ENCODE data around the gene PTPN22. TPM values are rescaled to one million over a fixed set of nuclear protein-coding genes. Genes with fewer than 3 reads are reported as not detected.
A peak's percentile ranks its signal among the peaks of the same experiment; 100 is the strongest.

PTPN22 gene
- polyA plus RNA-seq (ENCODE audit: insufficient read length in 4 of 4) = under 1 TPM; 0.27 to 0.51 (median 0.44) TPM

DNA sequence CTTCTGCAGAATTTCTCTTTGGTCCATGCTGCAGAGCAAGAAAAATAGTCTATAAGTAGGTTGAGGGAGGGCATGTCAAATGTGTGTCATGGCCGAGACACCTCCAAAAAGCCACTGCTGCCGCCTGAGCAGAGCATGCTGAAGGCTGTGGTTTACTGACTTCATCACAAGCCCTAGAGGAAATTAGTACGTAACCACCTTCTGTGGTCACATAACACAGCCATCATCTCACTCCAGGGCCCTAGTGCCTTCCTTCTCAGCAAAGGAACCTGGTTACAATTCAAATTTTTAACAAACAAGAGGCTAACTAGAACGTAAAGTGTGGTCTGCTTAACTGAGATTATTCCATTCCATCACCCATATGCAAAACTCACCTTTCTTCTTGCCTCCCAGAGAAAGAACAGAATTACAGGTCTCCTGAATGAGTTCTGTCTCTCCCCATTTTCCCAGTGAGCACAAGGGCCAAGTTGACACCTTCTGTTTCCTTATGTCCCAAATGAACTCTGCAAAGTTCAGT lies at the start of gene PTPN22:
TSS of gene PTPN22 (minus strand) at position 116 of the 517 bp plus-strand sequence.
- no peak for DNase-seq (ENCODE audit: low read depth in 4 of 4, low spot score in 3 of 4)

DNA sequence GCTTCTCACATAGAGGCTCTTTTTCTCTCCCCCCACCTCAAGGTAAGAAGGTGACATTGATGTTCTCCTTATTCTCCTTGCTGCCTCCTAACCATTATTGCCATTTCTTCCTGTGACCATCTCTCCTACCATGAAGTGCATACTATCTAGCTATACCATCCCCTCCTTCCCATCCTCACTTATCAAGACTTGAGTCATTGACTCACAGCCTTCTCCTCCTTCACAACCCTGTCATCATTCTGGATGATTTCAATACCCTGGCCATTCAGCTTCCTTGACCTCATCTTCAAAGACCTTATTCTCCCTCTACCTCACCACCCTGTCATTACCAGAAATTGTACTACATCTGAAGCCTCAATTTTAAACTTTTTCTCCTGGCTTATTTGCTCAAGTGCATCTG lies 46.7 kb upstream of the PTPN22 start:
- DNase-seq (ENCODE audit: low read depth in 4 of 4, low spot score in 3 of 4) = no peak

DNA sequence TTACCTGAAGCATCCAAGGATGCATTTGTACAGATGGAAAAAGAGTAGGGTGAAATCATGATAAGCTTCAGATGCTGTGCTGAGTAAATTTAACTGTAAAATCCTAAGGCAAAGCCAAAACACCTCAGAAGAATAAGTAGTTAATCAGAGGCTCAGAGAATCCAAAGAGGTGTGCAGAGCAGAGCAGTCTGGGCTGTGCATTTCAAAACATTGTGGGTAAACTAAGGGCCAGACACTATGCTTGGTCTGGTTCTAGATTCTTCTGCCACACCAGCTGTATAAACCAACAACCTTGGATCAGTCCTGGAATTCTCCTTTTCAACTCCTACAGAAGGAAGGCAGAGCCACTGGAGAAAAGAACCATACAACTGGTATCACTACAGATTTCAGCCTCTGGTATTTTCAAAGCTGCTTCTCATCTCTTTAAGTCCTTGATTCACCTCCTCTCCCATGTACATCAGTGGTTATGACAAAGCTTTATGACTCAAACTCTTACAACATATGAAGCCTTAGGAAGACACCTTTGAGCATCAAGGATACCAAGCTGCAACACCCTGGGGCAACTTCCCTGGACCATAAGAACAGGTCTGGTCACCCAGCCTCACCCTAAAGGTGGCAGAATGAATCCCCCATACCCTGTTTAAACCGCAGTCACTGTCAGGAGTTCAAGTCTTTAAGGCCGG lies 46.0 kb upstream of the PTPN22 start:
- no peak for DNase-seq (ENCODE audit: low read depth in 4 of 4, low spot score in 3 of 4)

DNA sequence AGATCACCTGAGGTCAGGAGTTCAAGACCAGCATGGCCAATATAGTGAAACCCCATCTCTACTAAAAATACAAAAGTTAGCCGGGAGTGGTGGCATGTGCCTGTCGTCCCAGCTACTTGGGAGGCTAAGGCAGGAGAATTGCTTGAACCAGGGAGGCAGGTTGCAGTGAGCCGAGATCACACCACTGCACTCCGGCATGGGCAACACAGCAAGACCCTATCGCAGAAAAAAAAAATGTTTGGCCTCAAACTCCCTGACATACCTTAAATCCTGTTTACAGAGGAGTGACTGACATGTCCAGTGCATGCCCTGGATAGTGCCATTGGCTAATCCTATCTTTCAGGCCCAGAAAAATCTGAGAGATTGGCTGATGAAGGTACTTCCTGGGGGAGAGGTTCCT lies 45.5 kb upstream of the PTPN22 start:
- no peak for DNase-seq (ENCODE audit: low read depth in 4 of 4, low spot score in 3 of 4)

DNA sequence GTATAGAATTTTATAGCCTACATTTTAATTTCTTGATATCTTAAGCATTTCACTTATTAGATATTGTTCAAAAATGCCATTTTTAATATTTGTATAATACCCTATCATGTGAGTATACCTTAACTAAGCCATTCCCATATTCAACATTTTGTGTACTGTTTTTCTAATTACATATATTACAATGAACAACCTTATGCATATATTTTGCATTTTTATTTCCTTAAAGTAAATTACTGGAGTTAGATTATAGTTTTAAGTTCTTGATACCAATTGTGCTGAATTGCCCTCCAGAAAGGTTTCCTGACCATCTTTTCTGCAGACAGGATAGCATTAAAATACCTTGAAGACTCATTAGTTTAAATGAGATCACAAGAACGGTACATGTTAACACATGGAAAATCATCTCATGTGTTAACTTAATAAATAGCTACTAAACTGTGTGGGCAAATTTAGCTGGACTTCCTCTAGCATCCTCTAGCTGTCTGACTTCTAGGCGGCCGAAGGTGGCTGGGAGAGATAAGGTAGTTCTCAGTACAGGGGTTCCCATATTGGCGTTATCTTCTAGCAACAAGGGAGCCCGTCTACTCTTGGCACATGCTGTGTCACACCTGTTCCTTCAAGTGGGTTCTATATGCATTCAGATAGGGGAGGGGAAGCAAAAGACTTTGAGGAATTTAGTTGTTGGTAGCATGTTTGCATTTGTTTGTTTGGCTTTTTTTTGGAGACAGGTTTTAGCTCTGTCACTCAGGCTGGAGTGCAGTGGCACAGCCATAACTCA lies 42.6 kb upstream of the PTPN22 start:
- DNase-seq (ENCODE audit: low read depth in 4 of 4, low spot score in 3 of 4) = no peak

DNA sequence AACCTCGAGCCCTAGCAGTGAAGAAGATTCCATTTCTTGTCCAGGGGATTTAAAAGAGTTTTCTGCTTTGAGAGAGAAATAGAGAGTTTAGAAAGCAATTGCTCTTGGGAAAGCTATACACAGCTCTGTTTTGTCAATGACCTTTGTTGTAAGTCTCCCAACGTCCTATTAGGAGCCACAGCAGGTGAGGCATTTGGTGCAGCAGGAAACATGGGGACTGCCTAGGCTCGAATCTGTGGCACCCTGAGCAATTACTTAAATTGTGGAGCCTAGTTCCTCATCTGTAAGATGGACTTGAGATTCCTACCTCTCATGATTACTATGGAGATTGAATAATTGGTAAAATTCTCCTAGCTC lies 41.8 kb upstream of the PTPN22 start:
- no peak for DNase-seq (ENCODE audit: low read depth in 4 of 4, low spot score in 3 of 4)

DNA sequence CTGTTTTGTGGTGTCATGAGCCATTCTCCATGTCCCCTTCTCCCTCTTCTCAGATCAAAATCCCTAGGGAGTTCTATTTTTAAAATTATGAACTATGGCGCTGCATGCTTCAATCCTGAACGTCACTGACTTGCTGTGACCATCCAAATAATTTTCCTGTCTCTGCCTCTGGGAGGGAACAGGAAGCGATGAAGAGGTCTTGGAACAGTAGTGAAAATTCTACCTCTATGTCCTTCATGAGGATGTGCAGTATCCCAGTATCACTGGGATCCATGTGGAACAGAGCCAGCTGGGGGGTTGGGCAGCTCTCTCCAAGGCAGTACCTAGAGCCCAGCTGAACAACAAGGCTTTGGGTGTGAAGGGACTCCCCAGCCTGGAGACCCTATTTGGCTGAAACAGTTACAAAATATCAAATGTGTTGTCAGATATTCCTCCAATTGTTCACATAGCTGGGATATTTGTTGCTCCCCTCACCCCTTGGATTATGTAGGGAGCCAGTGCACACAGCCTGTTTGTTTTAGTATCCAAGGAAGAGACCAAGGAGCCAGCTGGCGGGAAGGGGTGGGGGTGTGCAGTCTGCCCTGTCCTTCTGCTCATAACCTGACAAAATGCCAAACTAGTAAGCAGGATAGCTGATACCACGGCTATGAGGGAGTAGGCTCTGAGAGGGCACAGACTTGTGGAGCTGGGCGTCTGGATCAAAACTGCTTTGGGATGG lies 41.2 kb upstream of the PTPN22 start:
- no peak for DNase-seq (ENCODE audit: low read depth in 4 of 4, low spot score in 3 of 4)

DNA sequence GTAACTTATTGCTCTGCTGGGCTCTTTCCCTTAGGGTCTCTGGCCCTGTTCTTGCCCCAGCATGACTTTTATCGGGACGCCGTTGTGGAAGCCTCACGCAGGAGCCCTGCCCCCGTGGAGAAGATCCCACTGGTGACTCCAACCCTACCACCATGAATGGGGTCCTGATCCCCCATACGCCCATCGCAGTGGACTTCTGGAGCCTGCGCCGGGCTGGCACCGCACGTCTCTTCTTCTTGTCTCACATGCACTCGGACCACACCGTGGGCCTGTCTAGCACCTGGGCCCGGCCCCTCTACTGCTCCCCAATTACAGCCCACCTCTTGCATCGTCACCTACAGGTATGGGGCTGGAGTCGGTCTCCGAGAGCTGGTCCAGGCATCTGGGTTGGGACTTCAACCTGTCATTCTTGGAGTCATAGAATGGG lies 33.9 kb upstream of the PTPN22 start:
- peak in 1 of 4 donors; percentile 25 for DNase-seq (ENCODE audit: low read depth in 4 of 4, low spot score in 3 of 4)

DNA sequence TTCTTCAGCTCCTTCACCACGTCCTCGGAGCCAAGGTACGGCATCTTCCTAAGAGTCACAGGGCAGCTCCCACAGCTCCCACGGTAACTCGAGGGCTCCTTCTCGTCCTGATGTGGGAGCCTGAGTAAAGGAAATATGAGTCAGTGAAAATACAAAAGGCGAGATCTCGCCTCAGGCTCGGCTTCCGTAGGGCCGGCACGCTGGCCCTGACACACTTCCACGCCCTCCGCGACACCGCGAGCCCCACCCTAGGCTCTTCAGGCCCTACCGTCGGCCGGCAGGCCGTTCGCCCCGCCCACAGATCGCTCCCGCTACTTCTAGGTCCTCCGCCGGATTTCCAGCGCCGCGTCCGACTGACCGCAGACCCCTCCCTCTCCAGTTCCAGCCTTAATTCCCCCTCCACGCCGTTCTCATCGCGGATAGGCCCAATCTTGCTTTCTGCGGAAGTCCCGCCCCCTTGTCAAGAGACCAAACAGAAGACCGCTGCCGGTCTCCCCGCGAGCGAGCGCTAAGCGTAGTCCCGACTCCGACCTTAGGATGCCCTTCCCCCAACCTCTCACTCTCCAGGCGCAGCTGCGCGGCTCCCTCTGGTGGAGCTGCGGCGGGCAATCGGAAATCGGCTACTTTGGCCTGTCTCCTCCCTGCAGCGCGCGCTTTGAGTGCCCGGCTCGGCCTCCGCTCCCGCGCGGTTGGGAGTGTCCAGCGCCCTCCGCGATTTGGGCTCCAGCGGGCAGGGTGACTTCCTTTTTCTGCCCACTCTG lies 33.3 kb upstream of the PTPN22 start, which contains the start of the genes AP4B1 and DCLRE1B:
TSS of gene AP4B1 (minus strand) at position 126 of the 761 bp plus-strand sequence. CDS start at position 44, 82 bp downstream.
TSS of gene DCLRE1B (plus strand) at position 653 of the 761 bp plus-strand sequence. CDS start 261 bp downstream, outside the sequence.
- peak; percentile 98 to 99 (median 98) for DNase-seq (ENCODE audit: low read depth in 4 of 4, low spot score in 3 of 4)

DNA sequence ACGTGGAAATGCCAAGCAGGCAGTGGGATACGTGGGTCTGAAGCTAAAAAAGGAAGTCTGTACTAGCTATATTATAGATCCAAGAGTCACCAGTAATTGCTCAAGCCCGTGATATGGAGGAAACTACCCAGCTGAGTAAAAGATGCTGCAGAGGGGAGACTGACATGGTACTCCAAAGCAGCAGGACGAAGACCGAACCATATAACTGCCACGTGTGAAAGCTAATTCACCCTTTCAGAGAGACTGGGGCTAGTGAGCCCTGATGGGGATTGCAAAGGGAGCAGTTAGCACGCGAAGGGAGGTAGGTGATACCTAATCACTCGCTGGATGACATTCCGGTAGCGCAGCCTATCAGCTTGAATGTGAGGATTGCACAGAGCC lies 32.8 kb upstream of the PTPN22 start:
- no peak for DNase-seq (ENCODE audit: low read depth in 4 of 4, low spot score in 3 of 4)

DNA sequence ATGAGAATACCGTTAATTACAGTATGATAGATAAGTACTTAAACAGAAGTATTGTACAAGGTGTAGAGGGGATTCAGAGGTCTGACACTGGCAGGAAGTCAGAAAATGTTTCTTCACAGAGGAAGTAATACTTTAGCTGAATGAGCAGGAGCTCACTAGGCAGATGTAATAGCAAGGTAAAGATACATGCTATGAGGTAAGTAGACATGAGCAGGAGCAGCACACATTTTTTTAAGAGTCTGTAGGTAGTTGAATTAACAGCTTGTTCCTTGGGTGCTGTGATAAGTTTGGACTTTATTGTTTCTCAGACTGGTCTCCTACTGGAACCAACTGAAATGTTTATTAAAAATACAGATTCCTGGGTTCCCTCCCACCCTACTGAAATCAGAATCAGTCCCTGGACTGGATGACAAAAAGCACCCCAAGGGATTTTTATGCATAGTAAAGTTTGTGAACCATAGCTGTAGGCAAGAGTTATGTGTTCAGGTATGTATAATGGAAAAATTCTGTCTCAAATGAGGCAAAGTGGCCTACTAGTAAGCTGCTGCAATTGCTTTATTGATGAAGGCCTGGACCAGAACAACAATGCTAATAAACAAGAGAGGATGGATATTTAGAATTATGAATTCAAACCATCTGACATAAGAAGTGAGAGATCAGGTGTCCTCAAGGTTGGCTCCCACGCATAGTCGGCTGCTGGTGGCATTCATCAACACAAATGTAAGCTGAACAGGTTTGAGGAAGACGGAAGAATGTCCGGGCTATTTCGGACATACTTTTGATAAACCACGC lies 32.2 kb upstream of the PTPN22 start:
- DNase-seq (ENCODE audit: low read depth in 4 of 4, low spot score in 3 of 4) = no peak

DNA sequence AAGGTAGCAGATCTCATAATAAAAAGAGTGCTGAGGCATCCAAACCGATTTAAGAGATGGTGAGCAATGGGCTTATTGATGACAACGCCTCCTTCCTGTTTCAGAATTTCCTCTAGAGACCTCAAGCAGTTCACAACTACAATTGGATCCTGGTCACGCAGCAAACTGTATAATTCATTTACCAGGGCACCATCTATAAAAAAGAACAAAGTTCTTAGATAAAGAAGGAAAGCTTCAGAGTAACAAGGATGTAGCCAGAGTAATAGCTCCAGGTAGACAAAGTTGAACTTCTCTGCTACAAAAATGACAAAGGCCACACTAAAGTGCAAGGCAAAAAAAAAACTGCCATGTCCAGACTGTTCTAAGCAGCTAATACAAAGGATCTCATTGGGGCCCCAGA lies 29.7 kb upstream of the PTPN22 start:
- no peak for DNase-seq (ENCODE audit: low read depth in 4 of 4, low spot score in 3 of 4)

DNA sequence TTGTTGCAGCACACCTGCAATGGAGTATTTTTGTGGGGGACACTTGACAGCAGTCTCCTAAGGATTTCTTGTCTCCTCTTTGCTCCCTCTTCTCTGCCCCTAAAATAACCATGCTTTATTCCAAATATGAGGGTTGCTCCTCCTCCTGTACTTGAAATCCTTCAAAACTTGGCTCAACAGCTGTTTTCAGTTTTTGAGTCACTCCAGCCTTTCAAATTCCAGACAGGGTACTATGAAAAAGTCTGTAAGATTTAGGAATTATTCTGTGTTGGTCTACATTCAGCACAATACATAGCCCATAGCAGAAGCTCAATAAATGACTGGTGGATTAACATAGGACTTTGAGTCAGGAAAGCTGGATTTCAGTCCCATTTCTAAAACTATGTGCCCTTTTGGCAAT lies 27.6 kb upstream of the PTPN22 start:
- no peak for DNase-seq (ENCODE audit: low read depth in 4 of 4, low spot score in 3 of 4)

DNA sequence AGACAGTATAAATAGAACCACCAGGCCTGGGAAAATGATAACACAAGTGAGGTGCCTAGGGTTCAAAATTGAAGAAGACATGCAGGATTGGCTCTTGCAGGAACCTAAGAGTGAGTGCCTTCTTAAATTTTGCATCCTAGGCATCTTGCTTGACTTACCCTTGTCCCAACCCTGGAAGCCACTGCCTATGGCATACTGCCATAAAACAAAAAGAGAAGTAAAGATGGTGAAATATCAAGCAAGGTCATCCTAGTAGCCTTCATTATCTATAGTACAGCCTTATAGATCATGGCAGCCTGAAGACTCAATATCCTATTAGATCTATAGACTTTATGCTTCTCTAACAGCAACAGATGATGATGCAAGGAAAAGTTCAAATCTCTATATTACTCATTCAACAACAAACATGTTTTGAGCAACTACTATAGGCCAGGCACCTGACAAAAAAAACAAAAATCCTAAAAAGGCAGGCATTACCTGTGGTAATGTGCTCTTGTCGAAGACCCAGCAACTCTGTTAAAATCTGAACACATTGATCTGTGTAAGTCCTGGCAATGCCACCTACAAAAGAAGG lies 26.8 kb upstream of the PTPN22 start:
- DNase-seq (ENCODE audit: low read depth in 4 of 4, low spot score in 3 of 4) = no peak

DNA sequence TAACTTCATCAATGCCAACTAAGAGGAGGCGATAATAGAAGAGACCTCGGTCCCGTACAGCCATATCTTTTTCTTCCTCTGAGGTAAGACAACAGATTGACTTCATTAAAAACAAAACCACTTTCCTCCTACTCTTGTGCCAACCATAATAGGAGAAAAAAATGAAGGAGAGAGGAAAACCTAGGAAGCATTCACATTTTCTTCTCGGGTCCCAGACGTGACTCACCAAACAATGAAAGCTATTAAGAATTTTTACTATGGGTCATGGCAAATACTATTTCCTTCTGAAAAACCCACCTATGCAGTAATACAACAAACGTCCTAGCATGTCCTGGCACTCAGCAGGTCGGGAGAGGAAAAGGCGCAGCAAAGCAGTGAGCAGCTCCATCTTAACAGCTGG lies 24.4 kb upstream of the PTPN22 start:
- DNase-seq (ENCODE audit: low read depth in 4 of 4, low spot score in 3 of 4) = no peak

DNA sequence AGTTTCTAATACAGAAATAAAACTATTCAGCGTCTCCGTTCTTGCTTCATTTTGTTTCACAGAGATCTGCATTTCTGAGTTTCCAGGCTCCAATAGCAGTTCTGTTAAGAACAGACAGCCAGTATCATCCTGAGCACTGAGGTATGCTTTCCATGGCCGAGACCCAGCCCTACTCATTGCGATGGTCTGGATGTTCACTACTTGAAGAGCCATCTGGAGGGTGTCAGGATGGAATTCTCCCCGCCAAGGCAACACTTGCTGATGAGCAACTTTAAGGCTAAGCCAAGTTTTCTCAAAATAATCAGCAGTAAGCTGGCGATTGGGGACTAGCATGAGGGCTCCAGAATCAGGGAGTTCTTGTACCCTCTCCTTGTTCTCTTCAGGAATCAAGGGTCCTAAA lies 23.6 kb upstream of the PTPN22 start:
- no peak for DNase-seq (ENCODE audit: low read depth in 4 of 4, low spot score in 3 of 4)

DNA sequence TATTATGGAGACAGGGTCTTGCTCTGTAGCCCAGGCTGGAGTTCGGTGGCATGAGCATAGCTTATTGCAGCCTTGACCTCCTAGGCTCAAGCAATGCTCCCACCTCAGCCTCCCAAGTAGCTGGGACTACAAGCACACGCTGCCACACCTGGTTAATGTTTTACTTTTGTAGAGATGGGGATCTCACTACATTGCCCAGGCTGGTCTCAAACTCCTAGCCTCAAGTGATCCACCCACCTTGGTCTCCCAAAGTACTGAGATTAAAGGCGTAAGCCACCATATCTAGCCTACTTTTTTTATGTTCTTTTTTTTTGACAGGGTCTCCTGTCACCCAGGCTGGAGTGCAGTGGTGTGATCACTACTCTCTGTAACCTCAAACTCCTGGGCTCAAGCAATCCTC lies 21.8 kb upstream of the PTPN22 start:
- no peak for DNase-seq (ENCODE audit: low read depth in 4 of 4, low spot score in 3 of 4)

DNA sequence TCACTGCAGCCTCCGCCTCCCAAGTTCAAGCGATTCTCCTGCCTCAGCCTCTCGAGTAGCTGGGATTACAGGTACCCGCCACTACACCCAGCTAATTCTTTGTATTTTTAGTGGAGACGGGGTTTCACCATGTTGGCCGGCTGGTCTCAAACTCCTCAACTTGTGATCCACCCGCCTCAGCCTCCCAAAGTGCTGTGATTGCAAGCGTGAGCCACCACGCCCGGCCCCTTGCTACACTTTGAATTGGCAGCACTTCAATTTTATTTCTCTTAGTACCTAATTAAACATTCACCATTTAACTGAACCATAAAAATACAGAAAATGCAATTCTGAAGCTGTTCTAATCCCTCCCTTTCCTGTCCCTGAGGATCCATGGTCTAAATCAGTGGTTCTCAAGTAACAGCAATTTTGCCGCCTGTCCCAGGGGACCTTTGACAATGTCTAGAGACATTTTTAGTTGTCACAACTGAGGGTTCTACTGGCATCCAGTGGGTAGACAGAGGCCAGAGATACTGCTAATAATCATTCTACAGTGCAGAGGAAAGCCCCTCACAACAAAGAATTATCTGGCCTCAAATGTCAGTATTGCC lies 20.2 kb upstream of the PTPN22 start:
- no peak for DNase-seq (ENCODE audit: low read depth in 4 of 4, low spot score in 3 of 4)

DNA sequence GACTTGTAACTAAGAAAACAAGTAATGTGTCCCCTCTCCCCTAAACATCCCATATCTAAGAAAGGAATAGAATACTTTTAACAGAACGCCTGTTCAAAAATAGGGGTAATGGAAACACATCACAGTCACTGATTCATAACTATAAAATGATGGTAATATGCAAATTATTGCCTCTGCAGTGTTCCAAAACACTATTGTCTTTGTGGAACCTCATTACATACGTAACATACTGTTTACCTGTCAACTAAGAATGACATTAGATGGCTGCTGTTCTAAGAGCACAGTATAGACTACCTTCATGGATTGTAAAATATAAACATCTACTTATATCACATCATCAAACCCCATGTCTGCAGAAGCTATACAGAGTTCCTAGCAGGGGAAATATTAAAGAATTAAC lies 19.3 kb upstream of the PTPN22 start:
- DNase-seq (ENCODE audit: low read depth in 4 of 4, low spot score in 3 of 4) = no peak

Data from right renal pelvis (tissue), 4 donors.